ENCODE data around the gene RPP21.

RPP21 gene

DNA sequence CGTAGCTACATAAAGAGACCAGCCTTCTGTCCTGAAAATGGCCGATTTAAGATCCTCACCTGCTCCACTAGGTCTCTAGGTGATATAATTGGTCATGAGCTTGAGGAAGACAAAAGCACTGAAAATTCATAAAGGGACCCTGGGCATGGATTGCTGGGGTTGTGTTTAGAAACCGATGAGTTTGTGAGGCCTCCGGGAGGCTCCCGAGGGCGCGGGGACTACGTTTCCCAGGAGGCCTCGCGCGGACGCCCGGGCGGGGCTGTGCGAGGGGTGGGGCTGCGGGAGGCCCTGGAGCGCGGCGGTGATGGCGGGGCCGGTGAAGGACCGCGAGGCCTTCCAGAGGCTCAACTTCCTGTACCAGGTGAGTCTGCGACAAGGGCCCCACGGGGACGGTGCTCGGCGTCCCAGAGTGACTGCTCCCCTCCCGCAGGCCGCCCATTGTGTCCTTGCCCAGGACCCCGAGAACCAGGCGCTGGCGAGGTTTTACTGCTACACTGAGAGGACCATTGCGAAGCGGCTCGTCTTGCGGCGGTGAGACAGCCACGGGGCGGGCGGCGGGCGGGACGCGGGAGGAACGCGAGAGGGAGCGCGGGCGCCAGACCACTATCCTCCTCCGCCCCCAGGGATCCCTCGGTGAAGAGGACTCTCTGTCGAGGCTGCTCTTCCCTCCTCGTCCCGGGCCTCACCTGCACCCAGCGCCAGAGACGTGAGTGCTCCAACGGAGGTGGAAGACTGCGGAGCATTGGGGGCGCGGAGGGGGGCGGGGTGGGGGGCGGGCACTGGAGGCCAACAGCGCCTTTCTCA, at the start of gene RPP21:
TSS of gene RPP21 (plus strand) at position 289 of the 804 bp plus-strand sequence. CDS start at position 305, 16 bp downstream.
- in situ Hi-C loops (cut with HindIII; ENCODE audit: low pct_unique_long_range_greater_than_20kb, low sequenced_read_pairs): no loop called here
- DNase-seq (ENCODE audit: low read depth in 1 of 2, low spot score in 1 of 2): peak; percentile 87 to 88

DNA sequence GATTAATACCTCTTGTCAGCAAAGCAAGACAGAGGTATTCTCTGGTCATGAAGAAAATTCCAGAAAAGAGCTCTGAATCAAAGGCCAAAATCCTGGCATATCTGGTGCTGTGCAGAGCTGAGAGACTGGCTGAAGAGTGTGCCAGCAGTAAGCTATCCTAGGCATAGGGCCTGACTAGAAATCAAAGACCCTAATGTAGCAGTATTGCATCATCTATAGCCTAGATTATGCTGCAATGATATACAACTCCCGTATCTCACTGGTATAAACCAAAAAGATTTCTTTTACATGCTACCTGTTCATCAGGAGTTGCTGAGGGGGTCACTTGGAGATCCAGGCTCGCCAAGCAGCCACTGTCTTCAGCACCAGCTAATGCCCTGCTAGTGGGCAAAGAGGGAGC, 49.1 kb upstream of the RPP21 start:
- no peak for TF ChIP-seq JUND (IDR thresholded peaks at IDR 0.05; ENCODE audit: low read depth)
- no peak for DNase-seq (ENCODE audit: low read depth in 1 of 2, low spot score in 1 of 2)
- in situ Hi-C loops (cut with HindIII; ENCODE audit: low pct_unique_long_range_greater_than_20kb, low sequenced_read_pairs): no loop called here

More for the DNA sequence above, at the start of gene RPP21:
- no peak for TF ChIP-seq JUND (IDR thresholded peaks at IDR 0.05; ENCODE audit: low read depth)

DNA sequence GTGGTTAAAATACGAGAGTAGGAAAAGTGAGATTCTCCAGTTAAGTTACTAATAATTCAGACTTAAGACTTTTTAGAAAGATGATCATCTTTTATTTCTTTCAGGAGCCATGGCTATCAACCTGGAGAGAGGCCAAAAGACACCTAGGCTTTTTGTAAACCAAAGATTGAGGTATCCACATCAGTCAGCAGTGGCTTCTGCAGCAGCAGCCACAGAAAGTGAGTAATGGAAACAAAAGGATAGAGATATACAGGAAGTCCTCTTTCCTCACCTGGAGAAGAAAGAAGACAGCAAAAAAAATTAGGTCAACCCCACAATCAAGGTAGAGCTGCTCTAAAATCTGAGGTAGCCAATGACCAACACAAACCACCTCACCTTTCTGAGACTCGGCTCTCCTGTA, 41.0 kb upstream of the RPP21 start:
- no peak for DNase-seq (ENCODE audit: low read depth in 1 of 2, low spot score in 1 of 2)
- in situ Hi-C loops (cut with HindIII; ENCODE audit: low pct_unique_long_range_greater_than_20kb, low sequenced_read_pairs): no loop called here
- no peak for TF ChIP-seq JUND (IDR thresholded peaks at IDR 0.05; ENCODE audit: low read depth)

DNA sequence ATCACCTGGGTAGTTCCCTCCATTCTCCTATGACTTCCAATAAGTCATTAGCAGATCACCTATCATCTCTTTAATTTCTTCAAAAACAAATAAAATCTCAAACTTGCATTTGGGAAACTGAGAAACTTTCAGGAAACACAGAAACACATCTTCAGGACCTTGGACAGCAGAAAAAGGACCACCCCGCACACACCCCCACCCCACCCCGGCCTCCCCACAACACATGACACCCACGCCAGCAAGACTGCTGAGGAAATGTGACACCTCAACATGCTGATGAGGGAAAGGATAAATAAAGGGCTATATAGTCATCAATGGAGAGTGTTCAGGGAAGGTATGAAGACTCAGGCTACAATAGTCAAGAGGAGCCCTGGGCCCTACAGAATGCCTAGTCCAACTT, 33.9 kb upstream of the RPP21 start:
- peak in 1 of 2 experiments; percentile 7 for DNase-seq (ENCODE audit: low read depth in 1 of 2, low spot score in 1 of 2)
- in situ Hi-C loops (cut with HindIII; ENCODE audit: low pct_unique_long_range_greater_than_20kb, low sequenced_read_pairs): no loop called here
- TF ChIP-seq JUND (IDR thresholded peaks at IDR 0.05; ENCODE audit: low read depth): no peak

DNA sequence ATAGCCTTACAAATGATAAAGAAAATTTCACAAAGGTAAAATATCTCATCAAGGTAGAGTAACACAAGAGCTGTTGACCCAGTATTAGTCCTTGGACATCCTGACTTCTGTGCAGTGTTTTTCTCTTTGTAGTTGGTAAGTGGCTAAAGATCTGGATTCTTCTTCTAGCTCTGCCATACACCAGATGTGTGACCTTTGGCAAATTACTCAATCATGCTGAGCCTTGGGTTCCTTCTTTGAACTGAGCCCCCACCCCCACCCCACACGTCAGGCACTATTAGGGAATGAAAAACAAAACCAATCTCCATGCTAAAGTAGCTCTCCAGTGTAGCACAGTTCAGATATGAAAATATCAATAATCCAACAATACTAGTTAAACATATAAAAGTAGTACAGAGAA, 33.3 kb upstream of the RPP21 start:
- no peak for TF ChIP-seq JUND (IDR thresholded peaks at IDR 0.05; ENCODE audit: low read depth)
- DNase-seq (ENCODE audit: low read depth in 1 of 2, low spot score in 1 of 2): no peak

DNA sequence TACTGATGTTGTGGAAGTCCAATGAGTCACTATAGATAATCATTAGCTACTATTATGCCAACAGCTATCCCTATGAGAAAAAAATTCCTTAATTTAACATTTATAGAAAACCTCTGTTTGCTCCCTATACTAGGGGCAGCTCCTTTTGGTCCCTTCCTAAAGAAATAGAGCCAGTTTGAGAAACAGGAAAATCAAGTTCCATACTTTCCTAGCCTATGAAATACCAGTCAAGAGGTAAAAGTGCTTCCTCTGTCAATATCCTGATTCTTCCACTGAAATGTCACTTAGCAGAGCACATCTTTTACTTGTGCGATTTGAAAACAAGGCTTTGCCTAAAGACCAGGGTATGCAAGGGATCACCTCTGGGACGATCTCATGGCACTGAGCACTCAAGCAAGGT, 32.7 kb upstream of the RPP21 start:
- in situ Hi-C loops (cut with HindIII; ENCODE audit: low pct_unique_long_range_greater_than_20kb, low sequenced_read_pairs): no loop called here
- peak in 1 of 2 experiments; percentile 60 for DNase-seq (ENCODE audit: low read depth in 1 of 2, low spot score in 1 of 2)
- no peak for TF ChIP-seq JUND (IDR thresholded peaks at IDR 0.05; ENCODE audit: low read depth)

More for the DNA sequence above, 33.3 kb upstream of the RPP21 start:
- in situ Hi-C loops (cut with HindIII; ENCODE audit: low pct_unique_long_range_greater_than_20kb, low sequenced_read_pairs): no loop called here

DNA sequence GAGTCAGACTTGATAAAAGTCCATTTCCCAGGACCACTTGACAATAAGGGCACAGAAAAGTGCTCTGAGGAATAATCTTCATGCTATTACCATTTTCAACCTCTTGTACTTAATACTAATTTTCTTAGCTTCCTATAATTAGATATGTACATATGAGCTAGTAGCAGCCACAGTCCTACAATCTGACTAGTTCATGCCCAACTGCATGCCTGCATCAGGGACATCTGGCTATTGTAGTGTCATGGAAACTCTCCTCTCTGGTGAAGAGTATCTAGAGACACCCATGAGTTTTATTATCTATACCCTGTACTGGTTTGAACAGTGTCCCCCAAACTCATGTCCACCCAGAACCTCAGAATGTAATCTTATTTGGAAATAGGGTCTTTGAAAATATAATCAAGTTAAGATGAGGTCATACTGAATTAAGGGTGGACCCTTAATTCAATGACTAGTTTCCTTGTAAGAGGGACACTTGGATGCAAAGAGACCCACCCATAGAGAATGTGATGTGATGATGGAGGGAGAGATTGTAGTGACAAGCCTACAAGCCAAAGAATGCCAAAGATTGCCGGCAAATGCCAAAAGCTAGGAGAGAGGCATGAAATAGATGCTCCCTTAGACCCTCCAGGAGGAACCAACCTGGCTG, 32.2 kb upstream of the RPP21 start:
- in situ Hi-C loops (cut with HindIII; ENCODE audit: low pct_unique_long_range_greater_than_20kb, low sequenced_read_pairs): no loop called here
- TF ChIP-seq JUND (IDR thresholded peaks at IDR 0.05; ENCODE audit: low read depth): no peak
- no peak for DNase-seq (ENCODE audit: low read depth in 1 of 2, low spot score in 1 of 2)

DNA sequence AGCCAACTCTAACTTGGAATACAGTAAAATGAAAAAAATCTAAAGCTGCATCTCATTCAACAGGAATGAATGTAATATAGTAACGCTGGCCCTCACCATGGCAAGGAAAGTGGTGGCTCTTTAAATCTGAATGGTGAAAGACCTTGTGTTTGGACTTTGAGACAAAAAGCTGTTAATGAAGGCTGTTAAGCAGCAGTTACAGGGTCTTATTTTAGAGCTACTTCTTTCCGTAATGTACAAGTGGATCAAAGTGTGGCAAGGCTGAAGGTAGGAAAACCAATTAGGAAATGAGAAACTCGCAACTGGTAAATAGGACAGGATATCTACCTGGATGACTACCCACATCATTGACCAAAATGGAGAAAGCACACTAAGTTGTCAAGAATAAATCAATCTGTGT, 29.8 kb upstream of the RPP21 start:
- in situ Hi-C loops (cut with HindIII; ENCODE audit: low pct_unique_long_range_greater_than_20kb, low sequenced_read_pairs): no loop called here
- no peak for DNase-seq (ENCODE audit: low read depth in 1 of 2, low spot score in 1 of 2)
- TF ChIP-seq JUND (IDR thresholded peaks at IDR 0.05; ENCODE audit: low read depth): no peak

DNA sequence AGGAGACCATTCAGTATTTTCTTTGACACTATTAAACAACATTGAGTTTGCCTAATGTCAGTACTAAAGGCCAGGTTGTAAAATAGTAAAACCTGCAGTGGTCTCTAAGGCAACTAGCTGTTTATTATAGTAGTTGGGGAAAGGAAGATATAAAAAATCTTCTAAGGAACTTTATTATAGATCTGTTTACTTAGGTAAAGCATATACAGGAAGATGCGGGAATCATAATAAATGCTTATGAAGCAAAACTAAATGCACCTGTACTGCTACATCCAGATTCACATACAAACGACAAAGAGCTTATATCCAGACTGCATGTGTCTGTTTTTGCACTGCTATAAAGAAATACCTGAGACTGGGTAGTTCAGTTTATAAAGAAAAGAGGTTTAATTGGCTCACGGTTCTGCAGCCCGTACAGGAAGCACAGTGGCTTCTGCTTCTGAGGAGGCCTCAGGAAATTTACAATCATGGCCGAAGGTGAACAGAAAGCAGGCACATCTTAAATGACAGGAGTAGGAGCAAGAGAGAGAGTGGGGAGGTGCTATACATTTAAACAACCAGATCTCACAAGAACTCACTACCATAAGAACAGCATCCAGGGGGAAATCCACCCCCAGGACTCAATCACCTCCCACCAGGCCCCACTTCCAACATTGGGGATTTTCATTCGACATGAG, 26.9 kb upstream of the RPP21 start:
- in situ Hi-C loops (cut with HindIII; ENCODE audit: low pct_unique_long_range_greater_than_20kb, low sequenced_read_pairs): no loop called here
- DNase-seq (ENCODE audit: low read depth in 1 of 2, low spot score in 1 of 2): no peak
- no peak for TF ChIP-seq JUND (IDR thresholded peaks at IDR 0.05; ENCODE audit: low read depth)

DNA sequence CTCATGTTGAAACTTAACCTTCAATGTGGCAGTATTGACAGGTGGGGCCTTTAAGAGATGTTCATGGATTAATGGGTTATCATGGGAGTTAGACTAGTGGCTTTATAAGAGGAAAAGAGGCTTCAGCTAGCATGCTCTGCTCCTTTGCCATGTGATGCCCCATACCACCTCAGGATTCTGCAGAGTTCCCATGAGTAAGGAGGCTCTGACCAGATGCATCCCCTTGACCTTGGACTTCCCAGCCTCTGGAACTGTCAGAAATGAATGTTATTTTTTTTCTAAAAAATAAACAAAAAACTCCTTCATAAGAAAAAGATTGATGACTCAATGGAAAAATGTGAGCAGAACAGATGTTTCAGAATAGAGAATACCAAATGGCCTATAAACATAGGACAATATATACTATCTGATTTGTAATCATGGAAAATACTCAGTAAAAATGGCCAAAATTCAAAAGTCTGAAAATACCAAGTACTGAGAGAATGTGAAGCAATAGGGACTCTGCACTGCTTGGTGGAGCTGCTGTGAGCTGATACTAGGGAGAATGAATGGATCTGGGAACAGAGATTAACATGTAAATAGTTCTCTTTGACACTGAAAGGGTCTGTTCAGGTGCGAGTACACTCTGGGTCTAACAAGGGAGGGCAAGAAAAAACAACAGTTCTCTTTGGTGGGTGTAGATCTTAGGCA, 25.7 kb upstream of the RPP21 start:
- no peak for TF ChIP-seq JUND (IDR thresholded peaks at IDR 0.05; ENCODE audit: low read depth)
- DNase-seq (ENCODE audit: low read depth in 1 of 2, low spot score in 1 of 2): no peak
- in situ Hi-C loops (cut with HindIII; ENCODE audit: low pct_unique_long_range_greater_than_20kb, low sequenced_read_pairs): no loop called here

DNA sequence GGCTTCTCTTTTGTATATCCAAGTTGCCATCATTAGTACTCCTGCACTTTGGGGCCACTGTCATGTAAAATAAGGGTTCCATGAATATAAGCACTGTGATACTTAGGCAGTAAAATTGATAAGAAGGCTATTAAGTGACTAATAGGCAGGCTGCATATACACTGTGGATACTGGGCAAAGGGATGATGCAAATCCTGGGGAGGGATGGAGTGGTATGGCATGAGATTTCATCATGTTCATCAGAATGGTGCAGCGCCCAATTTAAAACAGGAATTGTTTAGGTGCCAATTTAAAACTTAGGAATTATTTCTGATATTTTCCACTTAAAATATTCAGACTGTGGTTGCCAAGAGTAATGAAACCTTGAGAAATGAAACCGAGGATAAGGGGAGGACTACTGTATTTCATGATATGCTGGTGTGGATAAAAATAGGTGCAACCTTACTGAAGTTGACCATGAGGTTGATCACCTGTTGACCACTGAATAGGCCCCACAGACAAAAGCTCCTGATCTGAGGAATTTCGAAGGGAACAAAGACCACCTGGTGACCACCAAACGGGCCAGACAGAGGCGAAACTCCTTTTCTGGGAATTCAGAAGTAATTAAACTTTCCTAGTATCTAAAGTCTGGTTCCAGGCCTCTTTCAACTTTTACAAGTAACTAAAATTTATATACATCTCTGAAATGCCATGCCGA, 23.1 kb upstream of the RPP21 start:
- no peak for DNase-seq (ENCODE audit: low read depth in 1 of 2, low spot score in 1 of 2)
- in situ Hi-C loops (cut with HindIII; ENCODE audit: low pct_unique_long_range_greater_than_20kb, low sequenced_read_pairs): no loop called here
- no peak for TF ChIP-seq JUND (IDR thresholded peaks at IDR 0.05; ENCODE audit: low read depth)

Data from T47D (cell line).